BJ (cell line): ENCODE results near the gene CD300A. TPM values are rescaled to one million over a fixed set of nuclear protein-coding genes. Genes with fewer than 3 reads are reported as not detected.
"Not testable (repeated sequence)": the region's sequence is repeated elsewhere in the genome, so short reads cannot be mapped to it uniquely, and the experiment has no call there.

Experiments
- CTCF ChIA-PET: fragments of 350-600 bp; formaldehyde crosslinking; extraction: SDS; loops from one replicate; lab custom pipeline; 2021; ENCODE audit warnings: antibody characterized with exemption, inconsistent platforms; lab: Yijun Ruan, JAX
- POLR2A ChIA-PET: fragments of 300-600 bp; sonication (Branson Sonifier 250); formaldehyde crosslinking; extraction: SDS; loops from one replicate; lab custom pipeline; 2021; ENCODE audit warnings: antibody characterized with exemption; lab: Charles Lee
- DNase-seq: peaks from one replicate; pipeline ENCODE4 v3.0.0-alpha.2; 2011; ENCODE audit warnings: low read depth
- H3K27me3 ChIP-seq: 2 replicates; pipeline ENCODE4 v1.6.0; 2011; ENCODE audit warnings: low read length; ENCODE audit not compliant: control insufficient read depth, insufficient read depth
- H3K36me3 ChIP-seq: 2 replicates; pipeline ENCODE4 v1.5.1; 2011; ENCODE audit warnings: low read length; ENCODE audit not compliant: control insufficient read depth, insufficient read depth
- H3K4me3 ChIP-seq: 2 replicates; pipeline ENCODE4 v1.5.1; 2011; ENCODE audit warnings: low read depth, mild to moderate bottlenecking, control low read depth, low read length
- polyA plus RNA-seq: library from polyadenylated mRNA; depleted of rRNA; stranded (reverse); fragments of >200 nt; gene quantifications from 2 replicates; pipeline ENCODE4 v1.2.3, GENCODE V29; 2011
- TF ChIP-seq, protein P1 (sequence below): IDR thresholded peaks from 2 replicates; pipeline ENCODE4 v1.5.1; 2011; ENCODE audit warnings: low read depth, mild to moderate bottlenecking, control low read depth, inconsistent platforms, low read length, moderate library complexity; ENCODE audit not compliant: insufficient read depth

The CD300A gene
- polyA plus RNA-seq, 1 experiment = not detected

DNA sequence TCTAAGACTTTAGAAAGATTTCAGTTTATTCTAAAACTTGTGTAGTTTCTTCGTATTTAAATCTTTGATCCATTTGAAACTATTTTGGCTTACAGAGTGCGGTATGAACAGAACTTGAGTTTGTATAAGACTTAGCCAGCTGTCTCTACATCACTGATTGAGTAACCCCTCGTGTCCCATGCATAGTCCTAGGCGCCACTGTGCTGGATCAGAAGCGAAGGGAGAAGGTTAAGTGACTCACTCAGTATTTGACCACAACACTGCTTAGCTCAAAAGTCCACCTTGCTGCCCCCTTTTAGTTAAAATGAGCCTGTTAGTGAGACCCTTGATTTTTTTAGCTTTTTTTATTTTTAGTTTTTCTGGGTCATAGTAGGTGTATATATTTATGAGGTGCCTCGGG, 36.4 kb downstream of the CD300A start:
- TF ChIP-seq, protein P1, sequence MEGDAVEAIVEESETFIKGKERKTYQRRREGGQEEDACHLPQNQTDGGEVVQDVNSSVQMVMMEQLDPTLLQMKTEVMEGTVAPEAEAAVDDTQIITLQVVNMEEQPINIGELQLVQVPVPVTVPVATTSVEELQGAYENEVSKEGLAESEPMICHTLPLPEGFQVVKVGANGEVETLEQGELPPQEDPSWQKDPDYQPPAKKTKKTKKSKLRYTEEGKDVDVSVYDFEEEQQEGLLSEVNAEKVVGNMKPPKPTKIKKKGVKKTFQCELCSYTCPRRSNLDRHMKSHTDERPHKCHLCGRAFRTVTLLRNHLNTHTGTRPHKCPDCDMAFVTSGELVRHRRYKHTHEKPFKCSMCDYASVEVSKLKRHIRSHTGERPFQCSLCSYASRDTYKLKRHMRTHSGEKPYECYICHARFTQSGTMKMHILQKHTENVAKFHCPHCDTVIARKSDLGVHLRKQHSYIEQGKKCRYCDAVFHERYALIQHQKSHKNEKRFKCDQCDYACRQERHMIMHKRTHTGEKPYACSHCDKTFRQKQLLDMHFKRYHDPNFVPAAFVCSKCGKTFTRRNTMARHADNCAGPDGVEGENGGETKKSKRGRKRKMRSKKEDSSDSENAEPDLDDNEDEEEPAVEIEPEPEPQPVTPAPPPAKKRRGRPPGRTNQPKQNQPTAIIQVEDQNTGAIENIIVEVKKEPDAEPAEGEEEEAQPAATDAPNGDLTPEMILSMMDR = no peak
- H3K4me3 ChIP-seq = no peak overlapping the region
- no peaks in the 10 kb centered on the region for H3K36me3 ChIP-seq
- no peak for DNase-seq
- no peaks in the 10 kb centered on the region for H3K27me3 ChIP-seq
- CTCF ChIA-PET = interaction anchor here (1.2 kb wide), 1 partner anchor 11 kb away, joined by 4 read pairs; no protein-coding TSS in a partner anchor
- POLR2A ChIA-PET = no interaction called here

DNA sequence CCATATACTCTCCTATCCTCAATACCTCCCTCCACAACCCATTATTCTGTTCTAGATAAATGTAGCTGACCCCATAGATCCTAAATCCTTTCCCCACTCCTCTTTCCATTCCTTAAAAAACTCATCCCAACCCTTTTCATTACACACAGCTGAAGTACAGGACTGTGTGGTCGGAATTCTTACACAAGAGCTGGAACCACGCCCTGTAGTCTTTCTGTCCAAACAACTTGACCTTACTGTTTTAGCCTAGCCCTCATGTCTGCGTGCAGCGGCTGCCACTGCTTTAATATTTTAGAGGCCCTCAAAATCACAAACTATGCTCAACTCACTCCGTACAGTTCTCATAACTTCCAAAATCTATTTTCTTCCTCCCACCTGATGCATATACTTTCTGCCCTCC, 37.5 kb downstream of the CD300A start:
- H3K36me3 ChIP-seq, DNase-seq, H3K4me3 ChIP-seq, CTCF ChIA-PET, POLR2A ChIA-PET, H3K27me3 ChIP-seq: not testable (repeated sequence)

DNA sequence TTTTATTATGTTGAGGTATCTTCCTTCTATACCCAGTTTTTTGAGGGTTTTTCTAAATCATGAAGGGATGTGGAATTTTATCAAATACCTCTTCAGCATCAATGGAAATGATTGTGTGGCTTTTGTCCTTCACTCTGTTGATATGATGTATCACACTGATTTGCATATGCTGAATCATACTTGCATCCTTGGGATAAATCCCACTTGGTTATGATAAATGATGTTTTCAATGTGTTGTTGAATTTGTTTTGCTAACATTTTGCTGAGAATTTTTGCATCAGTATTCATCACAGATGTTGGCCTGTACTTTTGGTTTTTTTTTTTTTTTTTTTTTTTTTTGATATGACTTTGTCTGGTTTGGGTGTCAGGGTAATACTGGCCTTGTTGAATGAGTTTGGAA, 41.7 kb downstream of the CD300A start:
- POLR2A ChIA-PET = no interaction called here
- Histone ChIP-seq H3K27me3 (no peaks in the 10 kb centered on the region), H3K36me3 (no peaks in the 10 kb centered on the region), H3K4me3 (no peak overlapping the region)
- CTCF ChIA-PET = interaction anchor here (1.1 kb wide), 1 partner anchor 12 kb away, joined by 3 read pairs; no protein-coding TSS in a partner anchor
- no peak for DNase-seq
- TF ChIP-seq, protein P1 = no peak

DNA sequence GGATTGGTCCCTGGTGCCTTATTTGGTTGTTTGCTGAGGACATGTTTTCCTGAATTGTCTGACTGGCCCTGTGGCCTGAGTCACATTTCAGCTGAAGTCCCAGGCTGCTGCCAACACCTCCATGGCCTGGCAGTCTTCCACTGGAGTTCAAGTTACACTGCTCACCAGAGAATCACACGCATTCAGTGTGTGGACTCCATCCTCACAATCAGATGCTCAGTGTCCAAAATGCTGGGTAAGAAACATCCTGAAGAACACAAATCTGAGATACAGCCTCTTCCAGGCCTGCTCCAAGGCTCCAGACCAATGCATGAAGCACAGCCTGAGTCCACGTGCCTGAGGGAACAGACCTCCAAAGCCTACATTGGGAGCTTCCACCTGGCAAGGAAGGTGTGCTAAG, 45.6 kb downstream of the CD300A start:
- ChIA-PET POLR2A (no interaction called here), CTCF (interaction anchor here (0.8 kb wide), 1 partner anchor 309 kb away, joined by 5 read pairs; the partner anchor contains the start of gene RPL38)
- DNase-seq = no peak
- TF ChIP-seq, protein P1 = no peak
- Histone ChIP-seq H3K4me3 (no peak overlapping the region), H3K36me3 (no peaks in the 10 kb centered on the region), H3K27me3 (no peaks in the 10 kb centered on the region)

DNA sequence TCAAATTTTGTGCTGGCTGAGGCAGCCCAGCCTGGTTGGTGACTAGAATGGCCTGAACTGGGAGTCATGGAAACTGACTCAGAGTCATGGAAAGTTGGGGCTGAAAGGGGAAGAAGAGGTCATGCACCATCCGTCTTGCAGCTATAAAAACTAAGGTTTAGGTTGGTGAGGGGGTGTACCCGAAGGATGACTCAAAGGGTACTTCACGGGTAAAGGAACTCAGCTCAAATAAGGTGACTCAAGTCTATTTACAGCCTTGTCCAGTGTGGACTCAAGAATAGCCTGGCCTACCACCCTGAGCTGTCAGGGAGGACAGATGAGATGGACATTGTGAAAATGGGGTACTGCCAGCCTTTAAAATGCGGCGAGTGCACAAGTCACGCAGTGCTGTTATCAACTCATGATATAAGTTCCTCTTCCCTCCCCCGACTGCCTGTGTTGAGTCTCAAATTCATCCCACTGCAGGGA, 46.2 kb downstream of the CD300A start:
- Histone ChIP-seq H3K36me3 (no peaks in the 10 kb centered on the region), H3K27me3 (no peaks in the 10 kb centered on the region), H3K4me3 (no peak overlapping the region)
- TF ChIP-seq, protein P1 = no peak
- DNase-seq = no peak
- CTCF ChIA-PET = interaction anchor here (0.8 kb wide), 1 partner anchor 310 kb away, joined by 5 read pairs; the partner anchor contains the start of gene RPL38
- POLR2A ChIA-PET = no interaction called here
